GM21825 (cell line): ENCODE results near the gene ACOT12.
"Not testable (repeated sequence)": the region's sequence is repeated elsewhere in the genome, so short reads cannot be mapped to it uniquely, and the experiment has no call there.

Experiments
- ATAC-seq: cut with Tn5 transposase; IDR thresholded peaks from one replicate; pipeline ENCODE4 v1.9.1; 2021; ENCODE audit warnings: mild to moderate bottlenecking, moderate library complexity; ENCODE audit not compliant: unreplicated experiment

The ACOT12 gene

DNA sequence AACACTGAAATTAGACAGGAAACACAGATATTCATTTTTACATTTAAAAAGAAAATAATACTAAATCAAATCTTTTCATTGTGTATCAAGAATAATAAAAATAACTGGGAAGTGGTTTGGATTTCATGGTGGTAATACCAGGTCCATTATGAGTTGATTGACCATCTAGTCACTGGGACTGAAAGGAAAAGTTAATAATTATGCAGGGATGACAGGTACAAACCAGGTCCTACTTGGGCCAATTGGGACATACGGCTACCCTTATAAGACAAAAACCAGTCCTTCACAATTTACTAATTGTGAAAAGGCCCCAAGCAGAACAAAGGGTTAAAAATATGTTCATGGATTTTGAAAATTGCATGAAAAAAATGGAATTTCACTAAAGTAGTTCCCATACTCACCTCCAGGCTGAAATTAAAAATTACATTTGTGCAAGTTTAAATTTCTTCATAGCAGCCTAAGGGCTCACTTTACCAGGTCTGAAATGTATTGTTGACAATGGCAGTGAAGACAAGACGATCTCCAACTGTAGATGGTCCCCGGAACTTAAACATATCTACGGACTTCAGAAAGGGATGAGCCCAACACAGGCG is 48.4 kb downstream of the ACOT12 start:
- ATAC-seq, result no peak

DNA sequence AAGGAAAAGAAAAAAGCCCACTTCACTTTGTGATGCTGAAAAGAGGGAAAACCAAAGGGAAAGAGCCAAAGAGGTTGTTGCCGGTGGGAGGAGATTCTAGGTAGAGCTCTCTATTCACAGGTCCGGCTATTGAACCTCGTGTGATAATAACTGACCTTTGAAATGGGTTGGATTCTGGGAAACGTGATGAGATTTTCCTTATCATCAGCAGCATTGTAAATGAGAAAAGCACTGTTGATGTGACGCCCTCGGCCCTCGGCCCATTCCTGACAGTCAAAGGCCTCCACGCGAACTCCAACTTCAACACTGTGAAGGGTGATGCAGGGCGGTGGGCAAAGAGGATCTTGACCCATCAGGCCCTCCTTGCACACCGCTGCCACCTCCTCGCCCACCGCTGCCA is 49.2 kb downstream of the ACOT12 start:
- ATAC-seq, result no peak

DNA sequence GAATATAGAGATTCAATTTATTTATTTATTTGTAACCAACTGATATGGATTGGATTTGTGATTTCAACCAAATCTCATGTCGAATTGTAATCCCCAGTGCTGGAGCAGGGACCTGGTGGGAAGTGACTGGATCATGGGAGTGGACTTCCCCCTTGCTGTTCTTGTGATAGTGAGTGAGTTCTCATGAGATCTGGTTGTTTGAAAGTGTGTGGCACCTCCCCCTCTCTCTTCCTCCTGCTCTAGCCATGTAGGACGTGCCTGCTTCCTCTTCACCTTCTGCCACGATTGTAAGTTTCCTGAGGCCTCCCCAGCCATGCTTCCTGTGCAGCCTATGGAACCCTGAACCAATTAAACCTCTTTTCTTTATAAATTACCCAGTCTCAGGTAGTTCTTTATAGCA is 55.7 kb downstream of the ACOT12 start:
- not testable (repeated sequence) for ATAC-seq

DNA sequence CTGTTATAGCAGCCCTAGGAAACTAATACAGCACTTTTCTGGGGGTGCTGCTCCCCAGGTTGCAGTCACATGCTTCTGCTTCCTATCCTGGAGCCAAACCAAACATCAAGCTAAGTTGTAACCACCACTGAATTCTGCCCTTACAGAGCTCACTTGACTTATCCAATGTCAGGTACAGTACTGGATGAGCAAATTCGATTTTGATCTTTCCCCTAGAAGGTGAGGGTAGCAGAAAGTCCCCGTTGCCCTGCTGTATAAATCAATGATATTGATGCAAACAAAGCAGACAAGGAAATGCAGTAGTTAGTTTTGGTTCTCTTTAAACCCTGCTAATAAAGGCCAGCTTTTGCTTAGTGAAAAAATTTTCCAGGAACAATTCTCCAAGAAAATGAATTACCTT is 56.1 kb downstream of the ACOT12 start:
- no peak for ATAC-seq

DNA sequence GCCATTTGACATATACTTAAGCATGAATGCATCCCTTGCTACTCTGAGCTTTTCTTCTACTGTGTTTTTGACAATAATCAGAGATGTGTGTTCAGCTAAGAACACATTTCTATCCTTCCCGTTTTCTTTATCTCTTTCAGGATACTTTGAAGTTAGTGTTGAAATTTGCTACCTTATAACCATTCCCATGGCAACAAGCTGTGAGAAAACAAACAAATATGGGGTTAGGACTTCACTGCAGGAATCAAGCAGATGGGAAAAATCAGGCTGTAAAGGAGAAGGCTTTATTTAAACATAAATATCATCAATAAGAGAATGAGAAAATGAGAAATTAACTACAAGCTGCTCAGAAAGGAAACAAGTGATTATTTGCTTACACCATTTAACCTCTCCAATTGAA is 57.4 kb downstream of the ACOT12 start:
- no peak for ATAC-seq

DNA sequence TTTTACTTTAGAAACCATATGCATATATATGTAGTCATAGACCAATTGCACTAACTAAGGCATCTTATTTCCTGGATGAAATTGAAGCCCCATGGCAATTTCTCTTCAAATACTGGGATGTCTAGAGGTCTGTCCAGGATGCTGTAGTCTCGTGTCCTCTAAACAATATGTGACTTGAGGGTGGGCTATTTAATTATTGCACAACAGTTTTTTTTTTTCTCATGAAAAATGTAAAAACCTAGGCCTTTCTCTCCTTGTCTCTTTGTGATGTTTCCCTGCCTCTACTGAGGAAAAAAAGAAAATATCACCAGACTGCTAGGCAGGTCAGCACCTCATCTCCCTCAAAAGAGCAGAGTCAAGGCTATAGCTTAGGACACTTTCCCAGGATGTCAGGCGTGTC is 58.0 kb downstream of the ACOT12 start:
- no peak for ATAC-seq

DNA sequence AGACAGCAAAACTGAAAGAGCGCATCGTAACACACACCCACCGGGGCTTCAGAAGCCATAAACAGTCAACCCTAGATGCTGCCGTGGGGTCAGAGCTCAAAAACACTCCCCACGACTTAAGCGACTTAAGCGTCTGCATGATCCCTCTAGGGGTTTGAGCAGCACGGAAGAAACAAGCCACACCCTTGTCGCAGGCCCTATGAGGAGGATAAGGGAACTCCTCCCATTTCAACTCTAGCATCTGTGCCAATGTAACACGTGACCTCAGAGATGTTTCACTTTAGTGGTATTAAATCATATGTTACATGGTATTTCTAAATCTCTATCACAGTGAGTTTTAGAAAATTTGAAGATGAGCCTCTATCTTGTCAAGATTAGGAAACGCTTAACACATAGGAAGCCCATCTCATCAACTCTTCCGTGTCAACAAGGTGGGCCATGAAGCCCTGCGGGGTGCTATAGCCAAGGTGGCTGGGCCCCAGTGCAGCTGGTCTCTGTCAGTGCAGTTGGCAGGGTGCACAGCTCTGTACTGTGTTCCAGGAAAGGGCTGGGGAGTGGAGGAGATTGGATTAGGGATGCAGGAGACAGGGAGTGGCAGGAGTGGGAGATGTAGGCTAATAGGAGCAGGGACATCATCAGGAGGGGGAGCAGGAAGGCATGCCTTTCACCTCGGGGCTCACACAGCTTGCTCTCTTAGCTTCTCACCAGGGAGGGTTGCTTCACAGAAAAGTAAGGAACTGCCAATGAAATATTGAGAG is 59.5 kb downstream of the ACOT12 start:
- ATAC-seq, result no peak

DNA sequence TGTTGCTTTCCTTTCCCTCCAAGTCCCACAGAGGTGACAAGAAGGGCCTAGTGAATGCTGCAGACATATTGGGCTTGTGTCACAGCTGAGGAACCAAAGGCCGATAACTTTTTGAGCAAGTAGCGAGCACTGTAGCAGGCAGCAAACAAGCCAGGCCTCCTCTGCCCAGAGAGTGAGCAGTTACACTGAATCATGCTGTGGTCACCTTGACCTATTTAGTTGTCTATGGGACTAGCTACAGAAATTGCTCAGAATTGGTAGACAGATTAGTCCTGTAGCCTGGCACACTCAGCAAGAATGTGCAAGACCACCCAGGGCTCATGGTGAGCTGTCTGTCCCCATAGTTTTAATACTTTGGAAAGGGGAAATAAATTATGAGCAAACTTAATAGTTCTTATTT is 67.4 kb downstream of the ACOT12 start:
- no peak for ATAC-seq

DNA sequence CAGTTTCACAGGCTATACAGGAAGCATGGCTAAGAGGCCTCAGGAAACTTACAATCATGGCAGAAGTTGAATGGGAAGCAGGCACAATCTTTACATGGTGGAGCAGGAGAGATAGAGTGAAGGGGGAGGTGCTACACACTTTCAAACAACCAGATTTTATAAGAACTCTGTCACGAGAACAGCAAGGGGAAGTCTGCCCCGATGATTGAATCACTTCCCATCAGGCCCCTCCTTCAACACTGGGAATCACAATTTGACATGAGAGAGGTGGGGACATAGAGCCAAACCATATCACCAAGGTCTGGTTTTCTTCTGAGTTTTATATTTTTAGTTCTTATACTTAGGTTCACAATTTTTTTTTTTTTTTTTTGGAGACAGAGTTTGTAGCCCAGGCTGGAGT is 76.4 kb downstream of the ACOT12 start:
- ATAC-seq, result no peak

DNA sequence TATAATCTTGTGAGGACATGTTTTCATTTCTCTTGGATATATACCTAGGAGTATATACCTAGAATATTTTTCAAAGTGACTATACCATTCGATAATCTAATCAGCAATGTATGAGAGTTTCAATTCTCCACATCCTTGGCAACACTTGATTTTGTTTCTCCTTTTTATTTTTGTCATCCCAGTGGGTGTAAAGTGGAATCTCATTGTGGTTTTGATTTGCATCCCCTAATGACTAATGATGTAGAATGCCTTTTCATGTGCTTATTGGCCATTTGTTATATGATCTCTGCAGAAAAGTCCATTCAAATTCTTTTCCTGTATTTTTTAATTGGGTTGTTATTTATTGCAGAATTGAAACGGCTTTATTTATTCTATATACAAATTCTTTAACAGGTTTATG is 77.4 kb downstream of the ACOT12 start:
- no peak for ATAC-seq

DNA sequence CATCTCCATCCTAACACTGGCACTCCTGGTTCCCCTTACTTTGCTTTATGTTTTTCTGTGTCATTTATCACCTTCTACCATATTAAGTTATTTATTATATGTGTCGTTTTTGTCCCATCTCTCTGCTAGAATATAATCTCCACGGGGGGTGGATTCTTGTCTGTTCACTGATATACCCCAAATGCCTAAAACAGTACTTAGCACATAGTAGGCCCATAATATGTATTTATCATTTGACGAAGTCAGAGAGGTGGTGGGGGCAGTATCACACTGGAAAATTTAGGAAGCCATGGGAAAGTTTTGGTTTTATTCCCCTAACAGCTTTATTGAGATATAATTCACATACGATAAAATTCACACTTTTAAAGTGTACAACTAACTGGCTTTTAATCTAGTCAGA is 78.1 kb downstream of the ACOT12 start:
- ATAC-seq, result no peak

DNA sequence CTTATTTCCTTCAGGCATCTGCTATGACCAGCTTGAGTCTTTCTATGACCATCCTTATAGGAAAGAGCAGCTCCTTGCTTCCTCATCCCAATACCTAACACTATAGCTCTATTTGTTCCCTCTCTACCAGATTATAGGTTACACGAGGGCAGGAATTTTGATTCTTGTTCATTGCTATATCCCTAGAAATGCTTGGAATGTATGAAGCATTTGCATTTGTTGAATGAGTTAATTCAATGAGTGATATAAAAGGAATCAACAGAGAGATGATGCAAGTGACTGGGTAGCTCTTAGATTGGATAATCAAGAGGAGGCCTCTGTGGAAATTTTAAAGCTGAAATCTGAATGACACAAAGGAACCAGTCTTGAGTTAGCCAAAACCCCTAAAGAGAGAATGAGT is 78.6 kb downstream of the ACOT12 start:
- ATAC-seq, result no peak

DNA sequence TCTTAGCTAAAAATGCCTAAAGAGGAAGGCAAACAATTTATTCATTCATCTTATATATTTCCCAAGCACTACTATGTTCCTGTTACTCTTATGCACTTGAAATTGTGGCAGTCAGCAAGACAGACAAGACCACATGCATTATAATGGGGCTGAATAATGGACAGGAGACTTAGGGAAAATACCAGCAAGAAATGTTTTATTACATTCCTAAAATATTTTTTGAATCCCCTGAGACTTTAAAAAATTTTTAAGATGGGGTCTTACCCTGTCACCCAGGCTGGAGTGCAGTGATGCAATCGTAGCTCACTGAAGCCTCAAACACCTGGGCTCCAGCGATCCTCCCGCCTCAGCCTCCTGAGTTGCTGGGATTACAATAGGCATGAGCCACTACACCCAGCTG is 79.4 kb downstream of the ACOT12 start:
- no peak for ATAC-seq

DNA sequence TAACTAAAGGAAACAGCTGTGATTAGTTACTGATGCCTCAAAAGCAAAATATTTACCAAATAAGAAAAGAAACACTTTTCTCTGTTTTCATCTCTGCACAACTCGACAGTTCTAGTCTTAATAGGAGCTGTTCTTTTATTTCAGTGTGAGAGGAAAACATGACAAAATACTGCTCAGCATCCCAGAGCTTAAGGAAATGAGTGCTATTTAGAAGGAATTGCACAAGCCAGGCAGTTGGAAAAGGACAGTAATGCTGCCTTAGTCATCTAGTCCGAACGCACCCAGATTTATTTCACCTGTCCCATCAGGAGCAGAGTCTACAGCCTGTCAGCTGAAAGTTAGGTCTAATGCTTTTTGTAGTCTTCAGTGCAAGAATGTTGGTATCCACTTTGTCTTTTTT is 80.2 kb downstream of the ACOT12 start:
- no peak for ATAC-seq

DNA sequence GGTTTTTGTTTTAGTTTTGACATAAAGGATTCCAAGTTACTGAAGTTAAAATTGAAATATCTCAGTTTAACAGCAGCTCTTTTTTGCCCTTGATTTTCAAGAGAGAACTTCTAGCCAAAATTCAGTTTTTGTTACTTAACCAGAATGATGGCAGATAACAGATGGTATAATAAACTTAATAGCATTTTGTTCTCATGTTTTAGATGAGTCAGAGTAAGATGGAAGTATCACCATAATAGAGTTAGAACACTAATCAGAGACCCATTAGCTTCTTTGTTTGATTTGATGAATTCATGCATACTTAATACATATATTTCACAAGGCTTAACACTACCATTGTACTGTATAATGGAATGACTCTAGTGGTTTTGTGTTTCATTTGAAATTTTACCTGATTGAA is 80.7 kb downstream of the ACOT12 start:
- no peak for ATAC-seq

DNA sequence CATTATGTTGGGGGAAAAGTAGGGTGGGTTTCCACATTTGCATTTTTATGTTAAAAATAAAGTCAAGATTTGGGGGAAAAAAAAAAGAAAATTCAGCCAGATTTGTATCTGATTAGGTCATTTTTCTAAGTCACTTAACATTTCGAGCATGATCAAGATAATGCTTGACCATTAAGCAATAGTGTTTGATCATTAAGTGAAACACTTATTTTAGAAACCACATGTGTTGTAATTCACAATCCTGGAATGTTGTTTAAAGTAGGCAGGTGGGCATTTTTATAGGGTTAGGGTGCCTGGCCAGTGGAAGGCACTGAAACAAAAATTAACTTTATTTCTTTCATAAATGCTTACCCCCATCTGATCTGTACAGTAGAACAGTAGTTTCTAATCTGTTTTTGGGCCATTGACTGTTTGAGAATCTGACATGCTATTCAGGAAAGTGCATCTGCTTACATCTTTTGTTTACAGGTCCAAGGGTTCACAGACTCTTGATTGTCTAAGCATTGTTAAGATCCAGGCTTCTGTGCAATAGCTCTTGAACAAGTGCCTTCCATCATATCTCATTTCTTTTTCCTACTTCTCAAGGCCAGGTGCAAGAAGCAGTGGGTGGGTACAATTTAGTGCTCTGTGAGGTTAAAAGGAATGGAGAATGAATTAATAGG is 83.4 kb downstream of the ACOT12 start:
- ATAC-seq, result no peak

DNA sequence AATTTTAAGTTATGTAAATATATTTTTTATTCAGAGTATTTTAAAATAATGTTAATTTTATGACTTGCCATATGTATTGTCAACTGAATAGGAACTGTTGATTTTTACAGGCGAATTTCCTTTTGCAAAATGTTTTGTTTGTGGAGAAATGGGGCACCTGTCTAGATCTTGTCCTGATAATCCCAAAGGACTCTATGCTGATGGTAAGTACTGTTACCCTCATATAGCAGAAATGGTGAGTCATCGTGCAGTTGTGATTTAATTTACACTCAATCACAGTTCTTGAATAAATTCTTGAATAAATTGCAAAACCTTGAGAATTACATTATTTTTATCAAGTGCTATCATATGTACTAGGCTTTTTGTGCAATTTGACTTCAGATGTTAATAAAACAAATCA is 85.1 kb downstream of the ACOT12 start:
- ATAC-seq, result no peak

DNA sequence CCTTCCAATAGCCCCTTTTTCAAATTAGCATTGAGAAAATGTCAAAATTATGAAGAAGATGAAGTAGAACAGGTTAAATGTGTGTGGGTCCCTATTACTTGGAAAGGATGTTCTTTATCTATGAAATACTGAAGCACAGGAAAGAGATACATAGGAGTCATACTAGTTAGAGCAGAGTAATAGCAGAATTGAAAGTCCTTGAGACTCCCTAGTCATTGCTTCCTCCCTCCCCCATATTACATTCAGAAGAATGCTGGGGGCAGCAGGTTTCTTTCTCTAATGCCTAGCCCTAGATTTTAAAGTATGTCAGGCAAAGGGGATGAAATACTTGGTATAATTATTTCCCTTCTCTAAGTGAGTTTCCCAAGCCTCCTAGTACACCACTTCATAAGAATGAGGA is 88.1 kb downstream of the ACOT12 start:
- no peak for ATAC-seq

DNA sequence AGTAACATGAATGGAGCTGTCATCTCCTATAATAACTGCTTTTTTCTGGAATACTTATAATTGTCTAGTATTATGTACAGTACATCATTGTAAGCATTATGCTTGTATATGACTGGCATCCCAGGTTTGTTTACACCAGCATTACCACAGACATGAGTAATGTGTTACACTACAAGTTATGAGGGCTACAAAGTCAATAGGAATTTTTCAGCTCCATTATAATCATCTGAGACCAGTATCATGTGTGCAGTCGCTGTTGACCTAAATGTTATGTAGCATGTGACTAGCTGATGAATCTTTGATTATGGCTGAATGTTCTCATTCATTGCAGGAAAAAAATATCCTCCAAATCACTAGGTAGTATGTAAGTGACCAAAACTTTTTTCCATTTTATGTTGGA is 90.4 kb downstream of the ACOT12 start:
- no peak for ATAC-seq

DNA sequence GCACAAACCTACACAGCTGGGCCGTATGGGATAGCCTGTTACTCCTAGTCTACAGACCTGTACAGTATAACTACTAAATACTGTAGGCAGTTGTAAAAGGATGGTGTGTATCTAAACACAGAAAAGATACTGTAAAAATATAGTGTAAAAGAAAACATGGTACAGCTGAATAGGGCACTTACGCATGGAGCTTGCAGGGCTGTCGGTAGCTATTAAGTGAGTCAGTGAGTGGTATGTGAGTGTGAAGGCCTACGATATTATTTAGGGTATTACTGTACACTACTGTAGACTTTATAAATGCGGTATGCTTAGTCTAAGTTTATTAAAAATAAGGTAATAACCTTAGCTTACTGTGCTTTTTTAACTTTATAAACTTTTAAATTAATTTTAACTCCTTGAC is 91.3 kb downstream of the ACOT12 start:
- no peak for ATAC-seq

DNA sequence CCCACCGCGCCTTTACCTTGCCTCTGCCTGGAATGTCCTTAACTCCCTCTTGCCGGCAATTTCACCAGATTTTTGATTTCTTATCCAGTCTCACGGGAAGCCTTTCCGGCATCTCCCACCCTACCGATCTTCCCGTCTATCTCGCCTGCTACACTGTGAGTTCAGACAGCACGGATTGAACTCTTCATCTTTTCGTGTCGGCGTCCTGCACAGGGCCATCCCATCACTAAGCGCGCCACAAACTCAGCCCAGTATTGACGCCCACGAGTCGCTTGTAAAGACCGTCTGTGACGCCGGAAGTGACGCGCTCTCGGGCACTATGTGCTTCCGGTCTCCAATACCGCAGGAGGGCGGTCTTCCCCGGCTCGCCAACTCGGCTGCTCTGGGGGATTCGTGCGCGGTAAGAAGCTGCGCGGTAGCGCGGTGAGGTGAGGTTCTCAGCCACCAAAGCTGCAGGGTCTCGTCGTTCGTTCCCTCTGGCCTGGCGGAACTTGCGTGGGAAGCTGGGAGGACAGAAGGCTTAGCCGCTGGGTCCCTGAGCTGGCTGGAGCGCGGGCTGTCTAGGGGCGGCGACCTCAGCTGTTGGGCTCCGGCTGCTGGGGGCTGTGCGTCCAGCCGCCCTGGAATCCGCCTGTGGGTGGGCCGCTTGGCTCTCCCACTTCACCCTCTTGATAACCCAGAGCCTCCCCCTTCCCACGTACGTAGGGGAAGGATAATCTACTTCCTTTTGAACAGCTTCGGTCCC is 92.5 kb downstream of the ACOT12 start, which contains the start of gene ZCCHC9:
Gene ZCCHC9 (plus strand): TSS at position 317 of the 745 bp plus-strand sequence. CDS start 3,171 bp downstream, outside the sequence.
- ATAC-seq, result peak; percentile 97

DNA sequence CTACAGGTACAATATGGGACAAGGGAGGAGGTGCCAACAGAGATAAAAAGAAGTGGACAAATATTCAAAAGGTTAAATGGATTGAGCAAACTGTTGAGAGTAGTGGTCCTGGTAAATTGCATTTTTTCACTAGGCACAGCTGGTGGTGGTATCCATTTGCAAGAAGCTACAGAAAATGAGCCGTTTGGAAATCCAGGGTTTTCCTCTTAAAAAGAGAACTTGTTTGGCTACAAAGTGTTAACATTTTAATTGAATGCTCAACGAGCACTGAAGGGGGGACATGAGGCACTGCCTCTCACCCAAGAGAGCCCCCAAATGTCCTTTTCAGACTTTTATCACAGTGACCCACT is 93.0 kb downstream of the ACOT12 start:
- no peak for ATAC-seq
